Endothelial cell of umbilical vein (primary cell): ENCODE data around the gene RNH1. TPM values are rescaled to one million over a fixed set of nuclear protein-coding genes. Genes with fewer than 3 reads are reported as not detected.

ENCODE experiments used
- BruUV-seq: library from RNA; stranded (reverse); fragments of 400-500 nt; replicated peaks from 2 replicates; lab custom pipeline; 2021; lab: Mats Ljungman, UMichigan
- CTCF ChIA-PET: fragments of 300-600, 350-600 bp; sonication (Branson Sonifier 250); formaldehyde crosslinking; loops from one replicate; lab custom pipeline; 2021; ENCODE audit warnings: antibody characterized with exemption, inconsistent platforms; lab: Charles Lee
- POLR2A ChIA-PET: fragments of 300-600, 350-600 bp; sonication (Branson Sonifier 250); formaldehyde crosslinking; loops from one replicate; lab custom pipeline; 2021; ENCODE audit warnings: antibody characterized with exemption, inconsistent platforms; lab: Charles Lee
- DNase-seq: peaks from one replicate; pipeline ENCODE4 v3.0.0-alpha.2; 2011; ENCODE audit warnings: low read depth, low spot score
- FAIRE-seq: peaks from 2 replicates; lab custom pipeline; 2011; peaks lifted over from hg19 to GRCh38; lab: Jason Lieb, UNC
- H2AFZ ChIP-seq: 2 replicates; pipeline ENCODE4 v1.6.0; 2012; ENCODE audit warnings: low read depth, low read length, control low read depth, inconsistent platforms
- H3K27ac ChIP-seq: 2 replicates; pipeline ENCODE4 v1.5.1; 2011; ENCODE audit warnings: low read depth, mild to moderate bottlenecking, control low read depth, low read length, moderate library complexity; ENCODE audit not compliant: insufficient read depth
- H3K27me3 ChIP-seq, 2 experiments: 2 replicates each; pipeline versions ENCODE4 v1.6.0 to v1.6.1; 2011; ENCODE audit warnings: low read length in 2 of 2, mixed read lengths in 1 of 2; ENCODE audit not compliant: control insufficient read depth in 2 of 2, insufficient read depth in 2 of 2
- H3K36me3 ChIP-seq, 2 experiments: 2 replicates in 1 of 2; 3 replicates in 1 of 2; pipeline ENCODE4 v1.5.1; 2011; ENCODE audit warnings: low read length in 2 of 2, mild to moderate bottlenecking in 1 of 2, moderate library complexity in 1 of 2; ENCODE audit not compliant: control insufficient read depth in 2 of 2, insufficient read depth in 2 of 2; ENCODE audit errors: extremely low read depth in 1 of 2
- H3K4me1 ChIP-seq: 3 replicates; pipeline ENCODE4 v1.5.1; 2011; ENCODE audit warnings: mild to moderate bottlenecking, low read length; ENCODE audit not compliant: control insufficient read depth, insufficient read depth; ENCODE audit errors: extremely low read depth
- H3K4me2 ChIP-seq: 2 replicates; pipeline ENCODE4 v1.6.1; 2011; ENCODE audit warnings: low read length, control low read depth, mixed read lengths; ENCODE audit not compliant: insufficient read depth
- H3K4me3 ChIP-seq, 3 experiments: fragments of 200-600 bp in 1 of 3; sonication (generic), shearing (Covaris generic) in 1 of 3; replicated peaks in 1 of 3; 2 replicates each; pipeline ENCODE4 v1.5.1; 2011 to 2016; ENCODE audit warnings: control low read depth in 3 of 3, low read length in 3 of 3, mild to moderate bottlenecking in 2 of 3, inconsistent platforms in 1 of 3, low read depth in 1 of 3, moderate library complexity in 1 of 3; ENCODE audit not compliant: insufficient read depth in 1 of 3
- H3K79me2 ChIP-seq: 2 replicates; pipeline ENCODE4 v1.6.0; 2012; ENCODE audit warnings: low read length, inconsistent platforms; ENCODE audit not compliant: control insufficient read depth, insufficient read depth
- H3K9ac ChIP-seq: replicated peaks from 2 replicates; pipeline ENCODE3; 2011; ENCODE audit warnings: low read length, control low read depth; ENCODE audit not compliant: insufficient read depth; ENCODE audit errors: extremely low read depth
- H3K9me1 ChIP-seq: replicated peaks from 3 replicates; pipeline ENCODE4 v1.6.0; 2011; ENCODE audit warnings: mild to moderate bottlenecking, low read length; ENCODE audit not compliant: control insufficient read depth, insufficient read depth; ENCODE audit errors: extremely low read depth
- H3K9me3 ChIP-seq: replicated peaks from 2 replicates; pipeline ENCODE4 v1.5.1; 2012; ENCODE audit warnings: low read length, inconsistent platforms; ENCODE audit not compliant: control insufficient read depth, insufficient read depth
- H4K20me1 ChIP-seq: replicated peaks from 2 replicates; pipeline ENCODE3; 2011; ENCODE audit warnings: mild to moderate bottlenecking, low read length; ENCODE audit not compliant: control insufficient read depth, insufficient read depth; ENCODE audit errors: extremely low read depth
- CTCF ChIP-seq, 2 donors: IDR thresholded peaks; 1 replicate in 1 of 2; 2 replicates in 1 of 2; pipeline ENCODE4 v1.5.1; 2011; ENCODE audit warnings: low read length in 2 of 2, mild to moderate bottlenecking in 2 of 2, moderate library complexity in 2 of 2, control low read depth in 1 of 2, inconsistent platforms in 1 of 2, low read depth in 1 of 2; ENCODE audit not compliant: insufficient read depth in 1 of 2; ENCODE audit errors: extremely low read depth in 1 of 2
- MAX ChIP-seq: IDR thresholded peaks from 2 replicates; pipeline ENCODE4 v1.6.1; 2011; ENCODE audit not compliant: insufficient read depth, insufficient read length
- POLR2AphosphoS5 ChIP-seq: IDR thresholded peaks from 2 replicates; pipeline ENCODE4 v1.6.1; 2012; ENCODE audit warnings: low read depth, mild to moderate bottlenecking, control low read depth, low read length, moderate library complexity; ENCODE audit not compliant: insufficient read depth
- dilution Hi-C: fragments of 300-500 bp; cut with MboI; formaldehyde crosslinking; loops from one replicate; pipeline ENCODE4 v1.15.0; 2019; ENCODE audit warnings: low sequenced_read_pairs; ENCODE audit not compliant: extremely low pct_ligation_motif_present
- intact Hi-C: fragments of 100-400 bp; cut with micrococcal nuclease; formaldehyde crosslinking; loops from one replicate; pipeline ENCODE4 v1.10.0; 2022
- polyA plus RNA-seq, 4 experiments: library from polyadenylated mRNA; depleted of rRNA in 3 of 4; stranded (reverse) in 3 of 4; unstranded in 1 of 4; fragments of >200 nt; gene quantifications; 2 replicates each; pipeline versions ENCODE4 v1.2.1 to v1.2.3, GENCODE V29; 2011 to 2012; ENCODE audit warnings: missing spikeins in 1 of 4
- total RNA-seq: library from RNA; stranded (reverse); gene quantifications from 2 replicates; pipeline ENCODE4 v1.2.3, GENCODE V29; 2021

RNH1 gene
- total and polyA plus RNA-seq, 2 donors (not counting 3 experiments of a cell fraction or from before 2014, with no cell fraction given) = 144 to 198 TPM

GRCh38 chr11:536841-537621 is 30.0 kb upstream of the RNH1 start, which contains the start of gene LRRC56:
Gene LRRC56, plus strand, starts transcription at chr11:537527. Its CDS starts 3,158 bp downstream, at chr11:540685.
- Histone ChIP-seq H3K79me2 (peaks cover 16% of the 10 kb centered on the region), H3K36me3 (peaks cover 4 to 10% of the 10 kb centered on the region in 2 experiments), H3K4me1 (peaks cover 7% of the 10 kb centered on the region), H4K20me1 (no peaks in the 10 kb centered on the region), H3K9ac (no peak within 1 kb of the TSS), H3K9me1 (no peaks in the 10 kb centered on the region), H3K9me3 (no peaks in the 10 kb centered on the region), H3K4me3 (peak within 1 kb of the TSS in 1 of 3 experiments; percentile 26), H3K27me3 (no peaks in the 10 kb centered on the region), H2AFZ (peak within 1 kb of the TSS; percentile 52), H3K27ac (no peak within 1 kb of the TSS), H3K4me2 (peak within 1 kb of the TSS; percentile 18)
- no peak for TF ChIP-seq CTCF (IDR thresholded peaks at IDR 0.05; ENCODE audit: extremely low read depth in 1 of 2, insufficient read depth in 1 of 2, low read depth in 1 of 2, low read length in 2 of 2)
- TF ChIP-seq POLR2AphosphoS5 = peak; percentile 15
- TF ChIP-seq MAX = peak; percentile 90
- DNase-seq (peak; percentile 54), FAIRE-seq (peak; percentile 74)
- CTCF ChIA-PET = interaction anchor here (1.6 to 2.1 kb wide), 2 partner anchors 18 to 189 kb away, joined by 3 to 11 read pairs; no protein-coding TSS in a partner anchor
- no TSS peak for BruUV-seq
- dilution Hi-C loops (no loop called here), intact Hi-C loops (loop anchor here (2.0 to 5.0 kb wide), 2 partner anchors 24 to 160 kb away; partner anchors contain the start of genes DEAF1, LMNTD2, RASSF7 and TMEM80)
- POLR2A ChIA-PET = interaction anchor here (0.6 kb wide), 1 partner anchor 189 kb away, joined by 3 read pairs; no protein-coding TSS in a partner anchor
